Measurements from ENCODE around the gene RELL1.

DNA sequence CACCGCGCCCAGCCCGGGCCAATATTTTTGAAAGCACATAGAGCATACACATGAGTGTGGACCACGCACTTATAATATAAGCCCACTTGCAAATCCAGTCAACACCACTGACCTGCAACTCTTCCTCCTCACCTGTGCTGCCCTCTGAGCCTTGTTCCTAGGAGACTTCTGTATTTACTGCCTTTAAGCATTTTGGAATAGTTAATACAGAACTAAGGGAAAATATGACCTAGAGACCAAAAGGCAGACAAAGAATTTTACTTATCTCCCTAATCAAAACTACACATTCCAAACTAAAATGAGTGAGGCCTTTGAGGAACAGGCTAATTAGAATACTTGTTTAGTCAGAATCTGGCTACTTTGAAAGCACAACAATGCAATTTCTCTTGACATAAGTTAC lies 89.1 kb downstream of the RELL1 start:
- TF ChIP-seq, protein P1, sequence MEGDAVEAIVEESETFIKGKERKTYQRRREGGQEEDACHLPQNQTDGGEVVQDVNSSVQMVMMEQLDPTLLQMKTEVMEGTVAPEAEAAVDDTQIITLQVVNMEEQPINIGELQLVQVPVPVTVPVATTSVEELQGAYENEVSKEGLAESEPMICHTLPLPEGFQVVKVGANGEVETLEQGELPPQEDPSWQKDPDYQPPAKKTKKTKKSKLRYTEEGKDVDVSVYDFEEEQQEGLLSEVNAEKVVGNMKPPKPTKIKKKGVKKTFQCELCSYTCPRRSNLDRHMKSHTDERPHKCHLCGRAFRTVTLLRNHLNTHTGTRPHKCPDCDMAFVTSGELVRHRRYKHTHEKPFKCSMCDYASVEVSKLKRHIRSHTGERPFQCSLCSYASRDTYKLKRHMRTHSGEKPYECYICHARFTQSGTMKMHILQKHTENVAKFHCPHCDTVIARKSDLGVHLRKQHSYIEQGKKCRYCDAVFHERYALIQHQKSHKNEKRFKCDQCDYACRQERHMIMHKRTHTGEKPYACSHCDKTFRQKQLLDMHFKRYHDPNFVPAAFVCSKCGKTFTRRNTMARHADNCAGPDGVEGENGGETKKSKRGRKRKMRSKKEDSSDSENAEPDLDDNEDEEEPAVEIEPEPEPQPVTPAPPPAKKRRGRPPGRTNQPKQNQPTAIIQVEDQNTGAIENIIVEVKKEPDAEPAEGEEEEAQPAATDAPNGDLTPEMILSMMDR (conservative IDR thresholded peaks at IDR 0.05 in 1 of 2, IDR thresholded peaks at IDR 0.05 in 1 of 2; ENCODE audit: extremely low read depth in 1 of 2, insufficient read depth in 1 of 2, low read depth in 1 of 2, low read length in 2 of 2), result no peak
- no peak for TF ChIP-seq EZH2 (IDR thresholded peaks at IDR 0.05; ENCODE audit: borderline replicate concordance, low read length)
